HG03196 (cell line): Measurements from ENCODE around the gene EIF5A.

Experiments used
- ATAC-seq: cut with Tn5 transposase; IDR thresholded peaks from one replicate; pipeline ENCODE4 v1.9.1; 2021; ENCODE audit not compliant: unreplicated experiment

EIF5A gene

GRCh38 chr17:7306911-7307685 is at the start of gene EIF5A:
Gene EIF5A (plus strand): TSS chr17:7307628. CDS start chr17:7309636, 2,008 bp downstream.
- ATAC-seq, result peak; percentile 69

GRCh38 chr17:7258731-7259554 is 48.5 kb upstream of the EIF5A start:
- no peak for ATAC-seq

- no peak for ATAC-seq
Observed at GRCh38 chr17:7259555-7259889, 47.9 kb upstream of the EIF5A start.

GRCh38 chr17:7260151-7260550 is 47.3 kb upstream of the EIF5A start:
- no peak for ATAC-seq

- no peak for ATAC-seq
Observed at GRCh38 chr17:7260651-7261378, 46.6 kb upstream of the EIF5A start.

- ATAC-seq, result no peak
Observed at GRCh38 chr17:7261379-7262191, 45.8 kb upstream of the EIF5A start.

GRCh38 chr17:7262192-7262934 is 45.1 kb upstream of the EIF5A start, which contains the start of gene CLDN7:
Gene CLDN7 (minus strand): TSS chr17:7262478. CDS start chr17:7262043, 435 bp downstream.
- ATAC-seq, result no peak

- ATAC-seq, result no peak
Observed at GRCh38 chr17:7262935-7263800, 44.3 kb upstream of the EIF5A start.

- ATAC-seq, result no peak
Observed at GRCh38 chr17:7263801-7264078, 43.7 kb upstream of the EIF5A start.

GRCh38 chr17:7266784-7267183 is 40.6 kb upstream of the EIF5A start:
- ATAC-seq, result no peak

GRCh38 chr17:7279448-7279847 is 28.0 kb upstream of the EIF5A start:
- ATAC-seq, result no peak

GRCh38 chr17:7280519-7281073 is 26.8 kb upstream of the EIF5A start:
- ATAC-seq, result peak; percentile 55

- no peak for ATAC-seq
Observed at GRCh38 chr17:7281074-7281952, 26.1 kb upstream of the EIF5A start, which contains the start of gene SLC2A4. Gene SLC2A4 (plus strand): TSS chr17:7281718. CDS start chr17:7281935, 217 bp downstream.

GRCh38 chr17:7281953-7282751 is 25.3 kb upstream of the EIF5A start:
- ATAC-seq, result no peak

GRCh38 chr17:7282752-7283321 is 24.6 kb upstream of the EIF5A start:
- ATAC-seq, result no peak

- ATAC-seq, result no peak
Observed at GRCh38 chr17:7283471-7284216, 23.8 kb upstream of the EIF5A start.
